ENCODE data around the gene CTSS. TPM values are rescaled to one million over a fixed set of nuclear protein-coding genes. Genes with fewer than 3 reads are reported as not detected.

Gene CTSS
- total RNA-seq, 1 experiment from 2014 or later, result not detected

DNA sequence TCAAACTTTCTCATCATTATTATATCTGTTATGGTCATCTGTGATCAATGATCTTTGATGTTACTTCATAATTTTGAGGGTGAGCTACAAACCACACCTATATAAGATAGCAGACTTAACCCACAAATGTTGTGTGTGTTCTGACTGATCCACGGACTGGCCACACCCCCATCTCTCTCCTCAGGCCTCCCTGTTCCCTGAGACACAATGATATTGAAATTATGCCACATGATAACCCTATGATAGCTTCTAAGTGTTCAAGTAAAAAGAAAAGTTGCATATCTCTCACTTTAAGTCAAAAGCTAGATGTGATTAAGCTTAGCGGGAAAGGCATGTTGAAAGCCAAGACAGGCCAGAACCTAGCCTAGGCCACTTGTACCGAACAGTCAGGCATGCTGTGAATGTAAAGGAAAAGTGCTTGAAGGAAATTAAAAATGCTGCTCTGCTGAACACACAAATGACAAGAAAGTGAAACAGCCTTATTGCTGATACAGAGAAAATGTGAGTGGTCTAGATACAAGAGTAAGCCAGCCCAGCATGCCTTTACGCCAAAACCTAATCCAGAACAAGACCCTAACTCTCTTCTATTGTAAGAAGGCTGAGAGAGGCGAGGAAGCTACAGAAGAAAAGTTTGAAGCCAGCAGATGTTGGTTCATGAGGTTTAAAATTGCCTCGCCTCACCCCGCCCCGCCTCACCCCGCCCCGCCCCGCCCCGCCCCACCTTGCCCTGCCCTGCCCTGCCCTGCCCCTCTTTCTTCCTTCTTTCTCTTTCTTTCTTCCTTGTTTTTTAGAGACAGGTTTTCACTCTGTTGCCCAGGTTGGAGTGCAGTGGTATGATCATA, 16.5 kb downstream of the CTSS start:
- H3K9ac ChIP-seq (ENCODE audit: extremely low read depth, insufficient read length, low read length), result no peak overlapping the region
- H3K4me1 ChIP-seq (ENCODE audit: insufficient read depth, low read length), result no peaks in the 10 kb centered on the region
- no peak for DNase-seq
- no peak overlapping the region for H4K91ac ChIP-seq (ENCODE audit: insufficient read length, low read depth, low read length)
- no peaks in the 10 kb centered on the region for H3K79me2 ChIP-seq (ENCODE audit: insufficient read depth, low read length)
- no peaks in the 10 kb centered on the region for H3K4me1 Mint-ChIP-seq
- no peak overlapping the region for H3T11ph ChIP-seq (ENCODE audit: low read length)
- no peak overlapping the region for H3K18ac ChIP-seq (ENCODE audit: insufficient read length, low read depth, low read length)
- no peak overlapping the region for H2BK15ac ChIP-seq (ENCODE audit: low read depth, low read length)
- TF ChIP-seq, protein P1, sequence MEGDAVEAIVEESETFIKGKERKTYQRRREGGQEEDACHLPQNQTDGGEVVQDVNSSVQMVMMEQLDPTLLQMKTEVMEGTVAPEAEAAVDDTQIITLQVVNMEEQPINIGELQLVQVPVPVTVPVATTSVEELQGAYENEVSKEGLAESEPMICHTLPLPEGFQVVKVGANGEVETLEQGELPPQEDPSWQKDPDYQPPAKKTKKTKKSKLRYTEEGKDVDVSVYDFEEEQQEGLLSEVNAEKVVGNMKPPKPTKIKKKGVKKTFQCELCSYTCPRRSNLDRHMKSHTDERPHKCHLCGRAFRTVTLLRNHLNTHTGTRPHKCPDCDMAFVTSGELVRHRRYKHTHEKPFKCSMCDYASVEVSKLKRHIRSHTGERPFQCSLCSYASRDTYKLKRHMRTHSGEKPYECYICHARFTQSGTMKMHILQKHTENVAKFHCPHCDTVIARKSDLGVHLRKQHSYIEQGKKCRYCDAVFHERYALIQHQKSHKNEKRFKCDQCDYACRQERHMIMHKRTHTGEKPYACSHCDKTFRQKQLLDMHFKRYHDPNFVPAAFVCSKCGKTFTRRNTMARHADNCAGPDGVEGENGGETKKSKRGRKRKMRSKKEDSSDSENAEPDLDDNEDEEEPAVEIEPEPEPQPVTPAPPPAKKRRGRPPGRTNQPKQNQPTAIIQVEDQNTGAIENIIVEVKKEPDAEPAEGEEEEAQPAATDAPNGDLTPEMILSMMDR (conservative IDR thresholded peaks at IDR 0.05), result no peak
- no peak overlapping the region for H3K4ac ChIP-seq (ENCODE audit: low read depth, low read length)
- no peak overlapping the region for H3K14ac ChIP-seq (ENCODE audit: insufficient read depth, low read length)
- no peaks in the 10 kb centered on the region for H3K23me2 ChIP-seq (ENCODE audit: insufficient read length, low read depth, low read length, poor library complexity, severe bottlenecking)
- no peaks in the 10 kb centered on the region for H3K27me3 Mint-ChIP-seq (ENCODE audit: low read depth)
- H3K9me3 Mint-ChIP-seq, result no peaks in the 10 kb centered on the region
- H3K79me1 ChIP-seq (ENCODE audit: insufficient read depth, low read depth, low read length, poor library complexity, severe bottlenecking), result no peaks in the 10 kb centered on the region
- no peak overlapping the region for H3K23ac ChIP-seq (ENCODE audit: insufficient read length, low read depth, low read length)
- H4K20me1 ChIP-seq (ENCODE audit: control insufficient read depth, insufficient read depth, insufficient read length), result no peaks in the 10 kb centered on the region
- no peak overlapping the region for H3K4me2 ChIP-seq (ENCODE audit: insufficient read depth, insufficient read length, low read length)
- H2AK5ac ChIP-seq (ENCODE audit: insufficient read length, low read length), result no peak overlapping the region
- H2BK20ac ChIP-seq (ENCODE audit: low read depth, low read length, poor library complexity, severe bottlenecking), result no peak overlapping the region
- H3K56ac ChIP-seq (ENCODE audit: insufficient read length, low read depth, low read length), result no peak overlapping the region
- no peak overlapping the region for H4K8ac ChIP-seq (replicated peaks; ENCODE audit: insufficient read length, low read depth, low read length)
- H3K27me3 ChIP-seq (ENCODE audit: insufficient read depth, low read length), result peaks cover 2% of the 10 kb centered on the region; the same call in 1 of the 2 replicates
- no peak overlapping the region for H2BK5ac ChIP-seq (ENCODE audit: insufficient read length, low read length)
- WGBS (ENCODE audit: extremely low coverage, insufficient read length, low lambda C conversion rate), result no CpG with 5 or more reads among the region's 12 CpGs
- no peaks in the 10 kb centered on the region for H3K9me3 ChIP-seq (ENCODE audit: control insufficient read depth, low read depth, low read length)
- H2AFZ ChIP-seq (ENCODE audit: low read length), result no peak overlapping the region
- no peak overlapping the region for H2BK12ac ChIP-seq (ENCODE audit: insufficient read length, low read depth, low read length)
- no peak overlapping the region for H2BK120ac ChIP-seq (ENCODE audit: low read depth, low read length, poor library complexity, severe bottlenecking)
- no peak overlapping the region for H3K27ac ChIP-seq (ENCODE audit: insufficient read length, low read depth, low read length)
- no peaks in the 10 kb centered on the region for H3K36me3 Mint-ChIP-seq (ENCODE audit: insufficient read depth in 1 of 3, low read depth in 3 of 3)
- no peak overlapping the region for H3K4me3 Mint-ChIP-seq
- H4K5ac ChIP-seq (ENCODE audit: insufficient read length, low read depth, low read length), result no peak overlapping the region
- H3K27ac Mint-ChIP-seq, result peak overlapping the region in 1 of 3 experiments; percentile 80; a peak in 1 of 7 replicates
